Smooth muscle cell (in vitro differentiated cells): ENCODE measurements around the gene RANGAP1. TPM values are rescaled to one million over a fixed set of nuclear protein-coding genes. Genes with fewer than 3 reads are reported as not detected.
A peak's percentile ranks its signal among the peaks of the same experiment; 100 is the strongest.

ENCODE experiments used
- DNase-seq: peaks from one replicate; lab custom pipeline; 2025; ENCODE audit not compliant: unreplicated experiment; lab: John Stamatoyannopoulos, UW
- H2AFZ ChIP-seq: fragments of 200-600 bp; sonication (generic); 2 replicates; pipeline ENCODE4 v1.6.0; 2016; ENCODE audit warnings: antibody characterized with exemption, low read depth, mild to moderate bottlenecking
- H3F3A ChIP-seq: fragments of 200-600 bp; sonication (generic); 2 replicates; pipeline ENCODE4 v1.6.0; 2017; ENCODE audit warnings: antibody characterized with exemption, low read depth
- H3K27ac ChIP-seq: fragments of 200-600 bp; sonication (generic); 2 replicates; pipeline ENCODE4 v1.5.1; 2016; ENCODE audit warnings: low read depth, mild to moderate bottlenecking
- H3K27me3 ChIP-seq: fragments of 200-600 bp; sonication (generic); 2 replicates; pipeline ENCODE4 v1.6.1; 2016; ENCODE audit warnings: low read depth, mild to moderate bottlenecking
- H3K36me3 ChIP-seq: fragments of 200-600 bp; sonication (generic); 2 replicates; pipeline ENCODE4 v1.5.1; 2016; ENCODE audit warnings: low read depth
- H3K4me1 ChIP-seq: fragments of 200-600 bp; sonication (generic); 2 replicates; pipeline ENCODE4 v1.5.1; 2016; ENCODE audit warnings: low read depth
- H3K4me2 ChIP-seq: fragments of 200-600 bp; sonication (generic); 2 replicates; pipeline ENCODE4 v1.6.0; 2016; ENCODE audit warnings: mild to moderate bottlenecking
- H3K4me3 ChIP-seq: fragments of 200-600 bp; sonication (generic); 2 replicates; pipeline ENCODE4 v1.5.1; 2016; ENCODE audit warnings: mild to moderate bottlenecking
- H3K79me2 ChIP-seq: fragments of 200-600 bp; sonication (generic); 2 replicates; pipeline ENCODE4 v1.6.0; 2016; ENCODE audit warnings: low read depth, mild to moderate bottlenecking
- H3K9ac ChIP-seq: fragments of 200-600 bp; sonication (generic); 2 replicates; pipeline ENCODE4 v1.6.0; 2016; ENCODE audit warnings: low read depth
- H3K9me3 ChIP-seq: fragments of 200-600 bp; sonication (generic); replicated peaks from 2 replicates; pipeline ENCODE4 v1.5.1; 2016; ENCODE audit warnings: low read depth
- H4K20me1 ChIP-seq: fragments of 200-600 bp; sonication (generic); 2 replicates; pipeline ENCODE4 v1.6.0; 2016; ENCODE audit warnings: low read depth
- WGBS: methylation state at CpG from one replicate; pipeline ENCODE4 v1.1.7; 2016; ENCODE audit warnings: low lambda C conversion rate; 5-methylcytosine and 5-hydroxymethylcytosine counted together
- polyA plus RNA-seq: library from polyadenylated mRNA; unstranded; fragments of >200 nt; fragmentation: Nextera tagmentation; extraction: Ambion mirVana; gene quantifications from 2 replicates; pipeline ENCODE4 v1.2.1, GENCODE V29; 2016
- total RNA-seq: library from RNA; depleted of rRNA; stranded (reverse); fragments of >200 nt; gene quantifications from 2 replicates; pipeline ENCODE4 v1.2.3, GENCODE V29; 2014
- TF ChIP-seq, protein P1 (sequence below): fragments of 200-600 bp; sonication (generic); IDR thresholded peaks from 2 replicates; pipeline ENCODE4 v1.5.1; 2017; ENCODE audit warnings: borderline replicate concordance, mild to moderate bottlenecking, antibody characterized with exemption; ENCODE audit not compliant: insufficient read depth, poor library complexity, severe bottlenecking

The RANGAP1 gene
- total and polyA plus RNA-seq, 2 experiments from 2014 or later = 20.6 to 21.7 TPM

DNA sequence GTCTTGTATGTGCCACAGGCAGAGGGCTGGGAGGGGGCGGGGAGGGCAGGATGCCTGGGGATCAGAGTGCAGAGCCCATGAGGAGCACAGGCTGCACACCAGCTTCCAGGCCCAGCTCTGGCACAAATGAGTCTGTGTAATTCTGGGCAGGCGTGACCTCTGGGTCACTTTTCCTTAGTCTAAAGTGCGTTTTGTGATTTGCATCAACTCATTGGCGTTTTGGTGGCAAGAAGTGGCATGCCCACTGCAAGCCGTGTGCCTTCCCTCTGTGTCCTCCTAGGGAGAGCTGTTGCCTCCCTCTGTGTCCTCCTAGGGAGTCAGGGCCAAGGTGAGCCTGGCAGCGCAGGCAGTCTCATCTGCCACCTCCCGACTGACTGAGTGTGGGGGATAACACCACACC, 62.5 kb downstream of the RANGAP1 start:
- Histone ChIP-seq H3K27ac (no peak overlapping the region), H3K36me3 (no peaks in the 10 kb centered on the region)
- WGBS = 98% methylated on average over 7 of the region's 7 CpGs

GRCh38 chr22:41222846-41223507, 63.0 kb downstream of the RANGAP1 start:
- no peak overlapping the region for H2AFZ ChIP-seq
- H3K4me3 ChIP-seq = no peak overlapping the region
- TF ChIP-seq, protein P1, sequence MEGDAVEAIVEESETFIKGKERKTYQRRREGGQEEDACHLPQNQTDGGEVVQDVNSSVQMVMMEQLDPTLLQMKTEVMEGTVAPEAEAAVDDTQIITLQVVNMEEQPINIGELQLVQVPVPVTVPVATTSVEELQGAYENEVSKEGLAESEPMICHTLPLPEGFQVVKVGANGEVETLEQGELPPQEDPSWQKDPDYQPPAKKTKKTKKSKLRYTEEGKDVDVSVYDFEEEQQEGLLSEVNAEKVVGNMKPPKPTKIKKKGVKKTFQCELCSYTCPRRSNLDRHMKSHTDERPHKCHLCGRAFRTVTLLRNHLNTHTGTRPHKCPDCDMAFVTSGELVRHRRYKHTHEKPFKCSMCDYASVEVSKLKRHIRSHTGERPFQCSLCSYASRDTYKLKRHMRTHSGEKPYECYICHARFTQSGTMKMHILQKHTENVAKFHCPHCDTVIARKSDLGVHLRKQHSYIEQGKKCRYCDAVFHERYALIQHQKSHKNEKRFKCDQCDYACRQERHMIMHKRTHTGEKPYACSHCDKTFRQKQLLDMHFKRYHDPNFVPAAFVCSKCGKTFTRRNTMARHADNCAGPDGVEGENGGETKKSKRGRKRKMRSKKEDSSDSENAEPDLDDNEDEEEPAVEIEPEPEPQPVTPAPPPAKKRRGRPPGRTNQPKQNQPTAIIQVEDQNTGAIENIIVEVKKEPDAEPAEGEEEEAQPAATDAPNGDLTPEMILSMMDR = no peak
- no peak for DNase-seq
- no peak overlapping the region for H3K27ac ChIP-seq
- H3K9ac ChIP-seq = no peak overlapping the region
- H3K4me2 ChIP-seq = no peak overlapping the region
- WGBS = 97% methylated on average over 9 of the region's 9 CpGs
- H3K4me1 ChIP-seq = peaks cover under 1% of the 10 kb centered on the region
- no peaks in the 10 kb centered on the region for H4K20me1 ChIP-seq
- peaks cover 1% of the 10 kb centered on the region for H3F3A ChIP-seq
- no peaks in the 10 kb centered on the region for H3K79me2 ChIP-seq
- H3K36me3 ChIP-seq = no peaks in the 10 kb centered on the region
- no peaks in the 10 kb centered on the region for H3K9me3 ChIP-seq
- H3K27me3 ChIP-seq = no peaks in the 10 kb centered on the region

More for the DNA sequence above, 62.5 kb downstream of the RANGAP1 start:
- TF ChIP-seq, protein P1 = no peak
- no peak for DNase-seq
- H3K4me2 ChIP-seq = no peak overlapping the region
- H3F3A ChIP-seq = no peaks in the 10 kb centered on the region
- H3K9me3 ChIP-seq = no peaks in the 10 kb centered on the region
- no peak overlapping the region for H3K4me3 ChIP-seq
- H2AFZ ChIP-seq = no peak overlapping the region
- H3K4me1 ChIP-seq = no peaks in the 10 kb centered on the region
- H4K20me1 ChIP-seq = no peaks in the 10 kb centered on the region
- no peak overlapping the region for H3K9ac ChIP-seq
- H3K79me2 ChIP-seq = no peaks in the 10 kb centered on the region
- no peaks in the 10 kb centered on the region for H3K27me3 ChIP-seq

DNA sequence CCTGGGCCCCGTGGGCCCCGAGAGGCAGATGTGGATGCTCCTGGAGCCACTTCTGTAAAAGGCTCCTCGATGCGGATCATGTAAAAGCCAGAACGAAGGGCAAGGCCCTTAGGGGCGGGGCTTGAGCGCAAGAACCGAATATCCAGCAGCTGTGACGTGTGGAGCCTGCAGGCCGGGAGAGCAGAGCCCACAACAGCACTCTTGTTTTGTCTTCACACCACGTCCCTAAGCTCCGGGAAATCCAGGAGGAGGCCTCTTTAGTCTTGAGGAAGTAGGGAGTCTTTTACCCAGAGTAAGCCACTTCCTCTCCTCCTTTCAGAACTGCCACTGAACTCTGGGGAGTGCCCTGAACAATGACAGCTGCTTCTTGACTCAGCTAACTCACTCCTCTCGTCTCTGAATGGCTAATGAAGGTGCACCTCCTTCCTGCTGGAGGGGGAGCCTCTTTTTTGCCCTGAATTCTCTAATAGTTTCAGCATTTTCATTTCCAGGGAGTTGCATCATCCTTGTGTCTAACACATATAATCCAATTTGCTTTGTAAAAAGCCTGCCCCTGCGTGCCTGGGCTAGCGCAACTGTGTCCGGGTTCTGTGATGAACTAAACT, 68.3 kb downstream of the RANGAP1 start:
- no peaks in the 10 kb centered on the region for H4K20me1 ChIP-seq
- no peaks in the 10 kb centered on the region for H3K9me3 ChIP-seq
- no peak overlapping the region for H3K4me3 ChIP-seq
- H3K9ac ChIP-seq = no peak overlapping the region
- no peaks in the 10 kb centered on the region for H3K79me2 ChIP-seq
- peak overlapping the region; percentile 47 for H3K27ac ChIP-seq
- peak overlapping the region; percentile 73 for H3K4me2 ChIP-seq
- H3K4me1 ChIP-seq = peaks cover 5% of the 10 kb centered on the region
- TF ChIP-seq, protein P1 = no peak
- H3K27me3 ChIP-seq = no peaks in the 10 kb centered on the region
- H3K36me3 ChIP-seq = no peaks in the 10 kb centered on the region
- DNase-seq = no peak
- H2AFZ ChIP-seq = no peak overlapping the region
- WGBS = 66% methylated on average over 16 of the region's 16 CpGs
- peaks cover 4% of the 10 kb centered on the region for H3F3A ChIP-seq

- Histone ChIP-seq H3K27me3 (no peaks in the 10 kb centered on the region), H3K4me1 (peaks cover 5% of the 10 kb centered on the region), H2AFZ (no peak overlapping the region), H3K79me2 (no peaks in the 10 kb centered on the region), H3K9ac (no peak overlapping the region), H3K4me2 (no peak overlapping the region), H3K9me3 (no peaks in the 10 kb centered on the region), H3K36me3 (no peaks in the 10 kb centered on the region), H3F3A (peaks cover 4% of the 10 kb centered on the region), H4K20me1 (no peaks in the 10 kb centered on the region), H3K4me3 (no peak overlapping the region), H3K27ac (peak overlapping the region; percentile 47)
- TF ChIP-seq, protein P1 = no peak
- 79% methylated on average over 13 of the region's 13 CpGs for WGBS
- DNase-seq = no peak
Observed at GRCh38 chr22:41216984-41217383, 69.0 kb downstream of the RANGAP1 start.
